PC-3 (cell line): Measurements from ENCODE around the gene EIF2AK3.
"Not testable (repeated sequence)": the region's sequence is repeated elsewhere in the genome, so short reads cannot be mapped to it uniquely, and the experiment has no call there.

Experiments
- EZH2phosphoT487 ChIP-seq: fragments of 300-600 bp; sonication (generic); IDR thresholded peaks from 2 replicates; pipeline ENCODE4 v1.6.1; 2018; ENCODE audit warnings: mild to moderate bottlenecking, antibody characterized with exemption, low read length, borderline replicate concordance
- TF ChIP-seq, protein P1 (sequence below): fragments of 300-600 bp; sonication (generic); conservative IDR thresholded peaks from 2 replicates; pipeline ENCODE4 v1.5.1; 2017; ENCODE audit warnings: antibody characterized with exemption, low read depth, mild to moderate bottlenecking, low read length

DNA sequence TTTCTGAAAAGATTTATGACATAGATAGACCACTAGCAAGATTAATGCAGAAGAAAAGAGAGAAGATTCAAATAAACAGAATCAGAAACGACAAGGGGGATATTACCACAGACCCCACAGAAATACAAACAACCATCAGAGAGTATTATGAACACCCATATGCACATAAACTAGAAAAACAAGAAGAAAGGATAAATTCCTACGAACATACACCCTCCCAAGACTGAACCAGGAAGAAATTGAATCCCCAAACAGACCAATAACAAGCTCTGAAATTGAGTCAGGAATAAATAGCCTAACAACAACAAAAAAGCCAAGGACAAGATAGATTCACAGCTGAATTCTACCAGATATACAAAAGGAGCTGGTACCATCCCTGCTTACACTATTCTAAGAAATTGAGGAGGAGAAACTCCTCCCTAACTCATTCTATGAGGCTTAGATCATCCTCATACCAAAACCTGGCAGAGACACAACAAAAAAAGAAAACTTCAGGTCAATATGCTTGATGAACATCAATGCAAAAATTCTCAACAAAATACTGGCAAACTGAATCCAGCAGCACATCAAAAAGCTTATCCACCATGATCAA lies 18.1 kb upstream of the EIF2AK3 start:
- TF ChIP-seq, protein P1, sequence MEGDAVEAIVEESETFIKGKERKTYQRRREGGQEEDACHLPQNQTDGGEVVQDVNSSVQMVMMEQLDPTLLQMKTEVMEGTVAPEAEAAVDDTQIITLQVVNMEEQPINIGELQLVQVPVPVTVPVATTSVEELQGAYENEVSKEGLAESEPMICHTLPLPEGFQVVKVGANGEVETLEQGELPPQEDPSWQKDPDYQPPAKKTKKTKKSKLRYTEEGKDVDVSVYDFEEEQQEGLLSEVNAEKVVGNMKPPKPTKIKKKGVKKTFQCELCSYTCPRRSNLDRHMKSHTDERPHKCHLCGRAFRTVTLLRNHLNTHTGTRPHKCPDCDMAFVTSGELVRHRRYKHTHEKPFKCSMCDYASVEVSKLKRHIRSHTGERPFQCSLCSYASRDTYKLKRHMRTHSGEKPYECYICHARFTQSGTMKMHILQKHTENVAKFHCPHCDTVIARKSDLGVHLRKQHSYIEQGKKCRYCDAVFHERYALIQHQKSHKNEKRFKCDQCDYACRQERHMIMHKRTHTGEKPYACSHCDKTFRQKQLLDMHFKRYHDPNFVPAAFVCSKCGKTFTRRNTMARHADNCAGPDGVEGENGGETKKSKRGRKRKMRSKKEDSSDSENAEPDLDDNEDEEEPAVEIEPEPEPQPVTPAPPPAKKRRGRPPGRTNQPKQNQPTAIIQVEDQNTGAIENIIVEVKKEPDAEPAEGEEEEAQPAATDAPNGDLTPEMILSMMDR, result not testable (repeated sequence)
- not testable (repeated sequence) for TF ChIP-seq EZH2phosphoT487
